HL-60 (cell line): ENCODE results near the gene PLEKHB1.

Experiments
- POLR2AphosphoS5 ChIP-seq: IDR thresholded peaks from 2 replicates; pipeline ENCODE4 v1.6.1; 2012; ENCODE audit warnings: low read depth
- TF ChIP-seq, protein P1 (sequence below): IDR thresholded peaks from one replicate; pipeline ENCODE4 v1.5.1; 2011; ENCODE audit warnings: low read length, control low read depth, inconsistent platforms; ENCODE audit not compliant: insufficient read depth

DNA sequence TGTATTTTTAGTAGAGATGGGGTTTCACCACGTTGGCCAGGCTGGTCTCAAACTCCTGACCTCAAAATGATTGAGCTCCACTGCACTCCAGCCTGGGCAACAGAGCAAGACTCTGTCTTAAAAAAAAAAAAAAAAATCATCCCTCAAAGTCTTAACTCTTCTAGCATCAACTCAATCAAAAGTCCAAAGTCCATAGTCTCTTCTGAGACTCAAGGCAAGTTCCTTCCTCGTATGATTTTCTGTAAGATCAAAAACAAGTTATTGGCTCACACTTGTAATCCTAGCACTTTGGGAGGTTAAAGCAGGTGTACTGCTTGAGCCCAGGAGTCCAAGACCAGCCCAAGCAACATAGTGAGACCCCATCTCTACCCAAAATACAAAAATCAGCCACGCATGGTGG is 24.4 kb downstream of the PLEKHB1 start:
- TF ChIP-seq, protein P1, sequence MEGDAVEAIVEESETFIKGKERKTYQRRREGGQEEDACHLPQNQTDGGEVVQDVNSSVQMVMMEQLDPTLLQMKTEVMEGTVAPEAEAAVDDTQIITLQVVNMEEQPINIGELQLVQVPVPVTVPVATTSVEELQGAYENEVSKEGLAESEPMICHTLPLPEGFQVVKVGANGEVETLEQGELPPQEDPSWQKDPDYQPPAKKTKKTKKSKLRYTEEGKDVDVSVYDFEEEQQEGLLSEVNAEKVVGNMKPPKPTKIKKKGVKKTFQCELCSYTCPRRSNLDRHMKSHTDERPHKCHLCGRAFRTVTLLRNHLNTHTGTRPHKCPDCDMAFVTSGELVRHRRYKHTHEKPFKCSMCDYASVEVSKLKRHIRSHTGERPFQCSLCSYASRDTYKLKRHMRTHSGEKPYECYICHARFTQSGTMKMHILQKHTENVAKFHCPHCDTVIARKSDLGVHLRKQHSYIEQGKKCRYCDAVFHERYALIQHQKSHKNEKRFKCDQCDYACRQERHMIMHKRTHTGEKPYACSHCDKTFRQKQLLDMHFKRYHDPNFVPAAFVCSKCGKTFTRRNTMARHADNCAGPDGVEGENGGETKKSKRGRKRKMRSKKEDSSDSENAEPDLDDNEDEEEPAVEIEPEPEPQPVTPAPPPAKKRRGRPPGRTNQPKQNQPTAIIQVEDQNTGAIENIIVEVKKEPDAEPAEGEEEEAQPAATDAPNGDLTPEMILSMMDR: no peak
- TF ChIP-seq POLR2AphosphoS5: no peak
